Kidney epithelial cell (primary cell): ENCODE measurements around the gene BZW2. TPM values are rescaled to one million over a fixed set of nuclear protein-coding genes. Genes with fewer than 3 reads are reported as not detected.

Experiments
- DNase-seq: peaks from one replicate; pipeline ENCODE4 v3.0.0-alpha.2; 2010; ENCODE audit warnings: low read depth
- H3K27me3 ChIP-seq: 2 replicates; pipeline ENCODE4 v1.6.0; 2011; ENCODE audit warnings: low read length; ENCODE audit not compliant: control insufficient read depth, insufficient read depth
- H3K36me3 ChIP-seq: 2 replicates; pipeline ENCODE4 v1.5.1; 2011; ENCODE audit warnings: low read length; ENCODE audit not compliant: control insufficient read depth, insufficient read depth
- H3K4me3 ChIP-seq: 2 replicates; pipeline ENCODE4 v1.5.1; 2011; ENCODE audit warnings: low read depth, mild to moderate bottlenecking, control low read depth, low read length
- CTCF ChIP-seq: IDR thresholded peaks from 2 replicates; pipeline ENCODE4 v1.5.1; 2011; ENCODE audit warnings: mild to moderate bottlenecking, moderate library complexity, low read length, control low read depth, inconsistent platforms; ENCODE audit not compliant: insufficient read depth, poor library complexity, severe bottlenecking
- total RNA-seq: library from RNA; depleted of rRNA; stranded (reverse); fragments of >200 nt; gene quantifications from 2 replicates; pipeline ENCODE4 v1.2.3, GENCODE V29; 2015

Gene BZW2
- total RNA-seq, 1 donor from 2014 or later, result 62.2 TPM

- H3K27me3 ChIP-seq, result no peaks in the 10 kb centered on the region
- no peak overlapping the region for H3K4me3 ChIP-seq
- no peaks in the 10 kb centered on the region for H3K36me3 ChIP-seq
- TF ChIP-seq CTCF, result no peak
- DNase-seq, result no peak
These were observed 83.6 kb downstream of the BZW2 start for GRCh38 chr7:16729541-16729940.

GRCh38 chr7:16730937-16731336 lies 85.0 kb downstream of the BZW2 start:
- no peak overlapping the region for H3K4me3 ChIP-seq
- H3K36me3 ChIP-seq, result no peaks in the 10 kb centered on the region
- no peak for TF ChIP-seq CTCF
- DNase-seq, result no peak
- no peaks in the 10 kb centered on the region for H3K27me3 ChIP-seq

- TF ChIP-seq CTCF, result no peak
- Histone ChIP-seq H3K36me3 (no peaks in the 10 kb centered on the region), H3K4me3 (no peak overlapping the region), H3K27me3 (no peaks in the 10 kb centered on the region)
- no peak for DNase-seq
These were observed 86.8 kb downstream of the BZW2 start for GRCh38 chr7:16732828-16733227.

GRCh38 chr7:16734148-16734726 lies 88.3 kb downstream of the BZW2 start:
- DNase-seq, result no peak
- TF ChIP-seq CTCF, result no peak
- no peaks in the 10 kb centered on the region for H3K27me3 ChIP-seq
- no peak overlapping the region for H3K4me3 ChIP-seq
- H3K36me3 ChIP-seq, result no peaks in the 10 kb centered on the region

- TF ChIP-seq CTCF, result no peak
These were observed 89.0 kb downstream of the BZW2 start for GRCh38 chr7:16735020-16735419.

GRCh38 chr7:16738011-16738688 lies 92.2 kb downstream of the BZW2 start:
- no peaks in the 10 kb centered on the region for H3K36me3 ChIP-seq
- H3K4me3 ChIP-seq, result no peak overlapping the region
- no peaks in the 10 kb centered on the region for H3K27me3 ChIP-seq
- no peak for TF ChIP-seq CTCF
- no peak for DNase-seq

More at GRCh38 chr7:16735020-16735419, 89.0 kb downstream of the BZW2 start:
- DNase-seq, result no peak
- Histone ChIP-seq H3K36me3 (no peaks in the 10 kb centered on the region), H3K4me3 (no peak overlapping the region), H3K27me3 (no peaks in the 10 kb centered on the region)
